WTC11 (cell line): ENCODE results near the gene EFNA5. TPM values are rescaled to one million over a fixed set of nuclear protein-coding genes. Genes with fewer than 3 reads are reported as not detected.

Experiments used
- ATAC-seq: fragments of 200-7000 bp; cut with Tn5 transposase; 2 replicates; pipeline ENCODE4 v1.10.0; 2021; ENCODE audit warnings: mild to moderate bottlenecking, moderate library complexity
- CTCF ChIA-PET: fragments of 300-600 bp; sonication (Branson Sonifier 250); formaldehyde crosslinking; loops from one replicate; lab custom pipeline; 2021; ENCODE audit warnings: antibody characterized with exemption; lab: Charles Lee
- POLR2A ChIA-PET: fragments of 350-600 bp; sonication (Branson Sonifier 250); formaldehyde crosslinking; loops from one replicate; lab custom pipeline; 2021; ENCODE audit warnings: antibody characterized with exemption; lab: Charles Lee
- DNase-seq: peaks from one replicate; pipeline ENCODE4 v3.0.0; 2021; ENCODE audit warnings: low spot score
- H3K27ac Mint-ChIP-seq: 2 replicates; pipeline ENCODE4 v1.8.0; 2021; ENCODE audit warnings: mixed read lengths
- H3K27me3 Mint-ChIP-seq: 2 replicates; pipeline ENCODE4 v1.8.0; 2021; ENCODE audit warnings: low read depth, mild to moderate bottlenecking, moderate library complexity, mixed read lengths
- H3K36me3 Mint-ChIP-seq: 2 replicates; pipeline ENCODE4 v1.8.0; 2021; ENCODE audit warnings: mixed read lengths
- H3K4me1 Mint-ChIP-seq: 2 replicates; pipeline ENCODE4 v1.8.0; 2022; ENCODE audit warnings: mixed read lengths
- H3K4me3 Mint-ChIP-seq: 2 replicates; pipeline ENCODE4 v1.8.0; 2021; ENCODE audit warnings: mild to moderate bottlenecking, moderate library complexity, mixed read lengths
- H3K9me3 Mint-ChIP-seq: 2 replicates; pipeline ENCODE4 v1.8.0; 2021; ENCODE audit warnings: mixed read lengths
- AR ChIP-seq: fragments of 250-450 bp; sonication (Bioruptor Pico); IDR thresholded peaks from 2 replicates; pipeline ENCODE4 v1.9.0; 2021; ENCODE audit warnings: mild to moderate bottlenecking
- ATF3 ChIP-seq: sonication (generic); formaldehyde crosslinking; conservative IDR thresholded peaks from 2 replicates; pipeline ENCODE4 v1.8.1; 2022; ENCODE audit warnings: mild to moderate bottlenecking, missing genetic modification reagents
- ATF6 ChIP-seq: sonication (generic); formaldehyde crosslinking; IDR thresholded peaks from 2 replicates; pipeline ENCODE4 v1.8.1; 2023; ENCODE audit warnings: mild to moderate bottlenecking, missing genetic modification reagents
- CBFB ChIP-seq: sonication (generic); formaldehyde crosslinking; IDR thresholded peaks from 2 replicates; pipeline ENCODE4 v1.8.1; 2022; ENCODE audit warnings: mild to moderate bottlenecking, low read depth, missing genetic modification reagents
- E2F5 ChIP-seq: sonication (generic); formaldehyde crosslinking; IDR thresholded peaks from 2 replicates; pipeline ENCODE4 v1.8.1; 2022; ENCODE audit warnings: mild to moderate bottlenecking, moderate library complexity, missing genetic modification reagents
- FOXP1 ChIP-seq: sonication (generic); formaldehyde crosslinking; IDR thresholded peaks from 2 replicates; pipeline ENCODE4 v1.8.0; 2022; ENCODE audit warnings: missing genetic modification reagents, mild to moderate bottlenecking, moderate library complexity, borderline replicate concordance
- MXD4 ChIP-seq: fragments of 250-450 bp; sonication (Bioruptor Pico); IDR thresholded peaks from 2 replicates; pipeline ENCODE4 v1.8.0; 2021; ENCODE audit warnings: mild to moderate bottlenecking, moderate library complexity, borderline replicate concordance
- NFE2L1 ChIP-seq: sonication (generic); formaldehyde crosslinking; IDR thresholded peaks from 2 replicates; pipeline ENCODE4 v1.8.1; 2023; ENCODE audit warnings: missing genetic modification reagents
- NR2C2 ChIP-seq: sonication (generic); formaldehyde crosslinking; IDR thresholded peaks from 2 replicates; pipeline ENCODE4 v1.8.0; 2022; ENCODE audit warnings: mild to moderate bottlenecking, missing genetic modification reagents
- OVOL2 ChIP-seq: fragments of 250-450 bp; sonication (Bioruptor Pico); IDR thresholded peaks from 2 replicates; pipeline ENCODE4 v1.9.0; 2021; ENCODE audit warnings: mild to moderate bottlenecking, borderline replicate concordance
- PRDM15 ChIP-seq: sonication (generic); formaldehyde crosslinking; IDR thresholded peaks from 2 replicates; pipeline ENCODE4 v1.8.0; 2022; ENCODE audit warnings: missing genetic modification reagents
- TCF7 ChIP-seq: sonication (generic); formaldehyde crosslinking; IDR thresholded peaks from 2 replicates; pipeline ENCODE4 v1.8.0; 2022; ENCODE audit warnings: mild to moderate bottlenecking, low read depth, missing genetic modification reagents, moderate library complexity
- TP53 ChIP-seq: sonication (generic); formaldehyde crosslinking; IDR thresholded peaks from 2 replicates; pipeline ENCODE4 v1.8.1; 2023; ENCODE audit warnings: mild to moderate bottlenecking, missing genetic modification reagents
- USF2 ChIP-seq: sonication (generic); formaldehyde crosslinking; IDR thresholded peaks from 2 replicates; pipeline ENCODE4 v1.8.1; 2023; ENCODE audit warnings: mild to moderate bottlenecking, missing genetic modification reagents, moderate library complexity
- ZNF121 ChIP-seq: sonication (generic); formaldehyde crosslinking; IDR thresholded peaks from 2 replicates; pipeline ENCODE4 v1.8.0; 2023; ENCODE audit warnings: missing genetic modification reagents
- ZNF219 ChIP-seq: sonication (generic); formaldehyde crosslinking; IDR thresholded peaks from 2 replicates; pipeline ENCODE4 v1.8.0; 2023; ENCODE audit warnings: missing genetic modification reagents, mild to moderate bottlenecking, borderline replicate concordance
- ZNF423 ChIP-seq: fragments of 250-450 bp; sonication (Bioruptor Pico); IDR thresholded peaks from 2 replicates; pipeline ENCODE4 v2.1.2; 2022; ENCODE audit warnings: mild to moderate bottlenecking, moderate library complexity
- ZNF425 ChIP-seq: fragments of 250-450 bp; sonication (Bioruptor Pico); conservative IDR thresholded peaks from 2 replicates; pipeline ENCODE4 v1.9.0; 2021; ENCODE audit warnings: mild to moderate bottlenecking
- ZSCAN18 ChIP-seq: fragments of 250-450 bp; sonication (Bioruptor Pico); IDR thresholded peaks from 2 replicates; pipeline ENCODE4 v2.1.2; 2022; ENCODE audit warnings: mild to moderate bottlenecking, moderate library complexity
- total RNA-seq: library from RNA; stranded (reverse); gene quantifications from 3 replicates; pipeline ENCODE4 v1.2.3, GENCODE V29; 2021

The EFNA5 gene
- total RNA-seq, 1 experiment from 2014 or later, result 17.4 TPM

- TF ChIP-seq ZNF219 (CRISPR knock-in tag), result no peak
- TF ChIP-seq ATF6 (CRISPR knock-in tag), result no peak
- TF ChIP-seq NR2C2 (CRISPR knock-in tag), result no peak
- TF ChIP-seq NFE2L1 (CRISPR knock-in tag), result no peak
- TF ChIP-seq FOXP1, result no peak
- no peak for TF ChIP-seq USF2
- no peak for TF ChIP-seq CBFB (CRISPR knock-in tag)
Measured at GRCh38 chr5:107666051-107666655, 4.6 kb downstream of the EFNA5 start (continued).

GRCh38 chr5:107665036-107665570 is 5.6 kb downstream of the EFNA5 start:
- no peak overlapping the region for H3K4me3 Mint-ChIP-seq
- peaks cover 23% of the 10 kb centered on the region for H3K27me3 Mint-ChIP-seq
- H3K27ac Mint-ChIP-seq, result no peak overlapping the region
- ChIA-PET POLR2A (no interaction called here), CTCF (interaction anchor here (1.2 kb wide), 1 partner anchor 93 kb away, joined by 4 read pairs; no protein-coding TSS in a partner anchor)
- H3K9me3 Mint-ChIP-seq, result no peaks in the 10 kb centered on the region
- peaks cover 26% of the 10 kb centered on the region for H3K4me1 Mint-ChIP-seq
- TF ChIP-seq OVOL2, result no peak
- ATAC-seq (no peak), DNase-seq (no peak)
- no peaks in the 10 kb centered on the region for H3K36me3 Mint-ChIP-seq

GRCh38 chr5:107663697-107664096 is 7.0 kb downstream of the EFNA5 start:
- CTCF ChIA-PET, result no interaction called here
- Mint-ChIP-seq H3K27me3 (peaks cover 13% of the 10 kb centered on the region), H3K4me1 (peaks cover 23% of the 10 kb centered on the region), H3K9me3 (no peaks in the 10 kb centered on the region), H3K27ac (no peak overlapping the region), H3K36me3 (no peaks in the 10 kb centered on the region), H3K4me3 (no peak overlapping the region)
- POLR2A ChIA-PET, result no interaction called here
- DNase-seq, result no peak
- ATAC-seq, result no peak
- TF ChIP-seq TP53 (CRISPR knock-in tag), result no peak
- no peak for TF ChIP-seq AR (CRISPR knock-in tag)
- no peak for TF ChIP-seq ATF3 (CRISPR knock-in tag)
- no peak for TF ChIP-seq ZNF423 (CRISPR knock-in tag)
- TF ChIP-seq PRDM15, result no peak
- TF ChIP-seq ZSCAN18 (CRISPR knock-in tag), result no peak
- TF ChIP-seq ZNF121 (CRISPR knock-in tag), result no peak
- TF ChIP-seq TCF7 (CRISPR knock-in tag), result no peak
- TF ChIP-seq ZNF425 (CRISPR knock-in tag), result no peak
- no peak for TF ChIP-seq E2F5 (CRISPR knock-in tag)
- no peak for TF ChIP-seq MXD4
